ENCODE data around the gene MELTF. TPM values are rescaled to one million over a fixed set of nuclear protein-coding genes. Genes with fewer than 3 reads are reported as not detected.
"Not testable (repeated sequence)": the region's sequence is repeated elsewhere in the genome, so short reads cannot be mapped to it uniquely, and the experiment has no call there.

MELTF gene
- polyA plus RNA-seq (ENCODE audit: insufficient read length in 4 of 4), result 1 to 10 TPM; 2.1 to 3.2 (median 2.4) TPM

- no peak for DNase-seq (ENCODE audit: low read depth in 4 of 4, low spot score in 3 of 4)
Measured at GRCh38 chr3:197029511-197030167, at the start of gene MELTF. Gene MELTF, minus strand, starts transcription at chr3:197029817. Its CDS starts 115 bp downstream, at chr3:197029702.

DNA sequence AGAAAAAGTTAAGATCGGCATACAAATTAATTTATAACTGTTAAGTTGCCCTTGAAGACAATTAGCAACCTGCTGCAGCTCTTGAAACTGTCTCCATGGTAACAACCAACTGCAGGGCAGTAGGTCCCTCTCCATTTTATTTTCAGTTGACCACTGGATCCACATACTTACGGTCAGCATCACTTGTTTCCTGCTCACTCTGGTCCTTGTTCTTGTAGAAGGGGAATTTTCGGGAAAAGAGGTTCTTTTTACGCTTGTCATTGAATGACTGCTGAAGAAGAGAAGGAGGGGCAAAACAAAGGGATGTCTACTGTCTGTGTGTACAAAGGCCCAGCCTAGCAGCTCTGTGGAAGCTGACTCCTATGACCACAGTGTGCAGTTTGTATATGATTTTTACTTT is 46.8 kb upstream of the MELTF start:
- DNase-seq (ENCODE audit: low read depth in 4 of 4, low spot score in 3 of 4), result no peak

GRCh38 chr3:197068077-197068476 is 38.5 kb upstream of the MELTF start:
- no peak for DNase-seq (ENCODE audit: low read depth in 4 of 4, low spot score in 3 of 4)

GRCh38 chr3:197064771-197065170 is 35.2 kb upstream of the MELTF start:
- DNase-seq (ENCODE audit: low read depth in 4 of 4, low spot score in 3 of 4), result no peak

- no peak for DNase-seq (ENCODE audit: low read depth in 4 of 4, low spot score in 3 of 4)
Measured at GRCh38 chr3:197062446-197062845, 32.8 kb upstream of the MELTF start.

DNA sequence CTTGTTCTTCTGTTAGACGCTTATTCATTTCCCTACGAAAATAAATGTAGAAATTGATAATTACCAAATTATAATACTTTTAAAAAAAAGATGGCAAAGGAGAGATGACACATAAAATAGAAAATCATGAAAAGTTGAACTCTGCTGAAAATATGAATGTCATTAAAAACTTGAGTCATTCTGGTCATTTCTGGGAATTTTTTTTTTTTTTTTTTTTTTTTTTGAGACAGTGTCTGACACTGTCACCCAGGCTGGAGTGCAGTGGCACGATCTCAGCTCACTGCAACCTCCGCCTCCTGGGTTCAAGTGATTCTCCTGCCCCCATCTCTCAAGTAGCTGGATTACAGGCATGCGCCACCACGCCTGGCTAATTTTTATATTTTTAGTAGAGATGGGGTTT is 22.0 kb upstream of the MELTF start:
- not testable (repeated sequence) for DNase-seq (ENCODE audit: low read depth in 4 of 4, low spot score in 3 of 4)

DNA sequence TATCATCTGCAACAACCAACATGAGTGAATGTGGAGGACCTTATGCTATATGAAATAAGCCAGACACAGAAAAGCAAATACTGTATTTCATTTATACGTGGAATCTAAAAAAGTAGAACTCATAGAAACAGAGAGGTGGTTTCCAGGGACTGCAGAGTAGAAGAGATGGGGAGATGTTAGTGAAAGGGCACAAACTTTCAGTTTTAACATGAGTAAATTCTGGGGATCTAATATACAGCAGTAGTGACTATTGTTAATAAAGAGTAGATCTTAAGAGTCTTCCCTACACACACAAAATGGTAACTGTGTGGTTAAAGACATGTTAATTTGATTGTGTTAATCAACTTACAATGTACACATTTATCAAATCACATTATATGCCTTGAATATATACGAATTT is 20.9 kb upstream of the MELTF start:
- DNase-seq (ENCODE audit: low read depth in 4 of 4, low spot score in 3 of 4), result no peak

GRCh38 chr3:197042539-197042938 is 12.9 kb upstream of the MELTF start:
- no peak for DNase-seq (ENCODE audit: low read depth in 4 of 4, low spot score in 3 of 4)

DNA sequence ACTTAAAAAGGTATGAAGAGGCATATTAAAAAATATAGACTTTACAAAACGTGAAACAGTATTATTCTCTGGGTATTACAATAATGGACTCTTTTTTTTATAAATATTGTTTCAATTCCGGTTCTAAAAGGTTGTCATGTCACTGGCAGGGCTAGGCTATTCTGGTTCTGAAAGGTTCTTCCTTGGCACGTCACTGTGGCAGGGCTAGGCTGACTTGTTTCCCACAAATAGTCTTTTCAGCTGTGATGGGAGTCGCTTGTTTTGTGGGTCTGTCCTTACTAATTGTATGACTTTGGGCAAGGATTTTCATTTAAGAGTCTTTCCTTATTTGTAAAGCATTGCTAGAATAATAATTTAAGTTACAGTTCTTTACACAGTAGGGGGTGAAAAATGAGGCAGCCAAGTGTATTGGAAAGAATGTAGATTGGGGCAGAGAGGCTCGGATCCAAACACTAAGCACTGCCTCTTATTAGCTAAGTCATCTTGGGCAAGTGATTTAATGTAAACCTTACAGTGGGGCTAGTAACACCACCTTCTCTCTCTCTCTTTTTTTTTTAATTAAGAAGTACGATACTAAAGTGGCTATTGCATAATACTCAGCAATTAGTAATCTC is 12.4 kb upstream of the MELTF start:
- DNase-seq (ENCODE audit: low read depth in 4 of 4, low spot score in 3 of 4), result no peak

- no peak for DNase-seq (ENCODE audit: low read depth in 4 of 4, low spot score in 3 of 4)
Measured at GRCh38 chr3:197040658-197041057, 11.0 kb upstream of the MELTF start.

DNA sequence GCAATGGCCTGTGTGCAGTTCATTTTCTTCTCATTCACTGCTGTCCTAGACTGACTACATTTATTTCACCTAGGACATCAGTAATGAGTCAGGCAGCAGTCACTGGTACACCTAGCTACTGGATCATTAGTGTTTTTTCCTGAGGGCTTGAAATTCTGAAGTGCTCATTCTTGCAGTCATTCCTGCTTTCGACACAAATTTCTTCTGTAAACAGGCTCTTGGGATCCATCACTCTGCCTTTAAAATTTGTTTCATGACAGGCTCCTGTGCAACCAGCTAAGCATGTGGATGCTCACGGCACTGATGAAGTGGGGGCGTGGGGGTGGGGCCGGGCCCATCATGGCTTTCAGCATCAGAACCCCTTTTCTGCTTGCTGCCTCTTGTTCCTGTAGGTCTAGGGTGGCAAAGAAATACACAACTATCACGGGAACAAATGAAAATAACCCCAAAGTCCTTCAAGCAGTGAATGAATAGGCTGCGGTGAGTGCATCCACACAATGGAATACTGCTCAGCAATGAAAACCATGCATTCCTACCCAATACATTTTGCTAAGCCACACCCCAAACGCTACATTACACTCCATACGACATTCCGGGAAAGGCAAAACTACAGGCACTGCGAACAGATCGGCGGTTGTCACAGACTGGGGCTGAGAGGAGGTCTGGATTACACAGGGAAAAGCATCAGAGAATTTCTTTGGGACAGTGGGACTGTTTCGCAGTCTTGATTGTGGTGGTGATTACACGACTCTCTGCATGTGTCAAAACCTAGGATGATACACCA is 9.3 kb upstream of the MELTF start:
- no peak for DNase-seq (ENCODE audit: low read depth in 4 of 4, low spot score in 3 of 4)

DNA sequence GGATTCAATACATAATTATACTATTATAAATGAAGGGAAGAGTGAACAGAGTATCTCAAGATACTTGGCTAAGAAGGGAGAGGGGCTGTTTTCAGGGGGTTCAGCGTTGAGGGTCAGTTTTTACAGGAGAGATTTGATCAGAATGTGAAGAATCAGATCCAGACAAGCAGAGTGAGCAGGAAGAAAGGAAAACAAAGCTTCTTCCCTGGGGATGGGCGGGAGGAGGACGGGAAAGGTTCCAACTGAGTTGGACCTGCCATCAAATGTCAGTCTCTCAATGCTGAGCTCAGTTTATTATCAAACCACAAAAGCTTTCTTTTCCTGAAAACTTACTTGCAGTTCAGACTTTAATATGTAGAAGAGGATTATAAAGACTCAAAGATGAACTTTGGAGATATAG is 6.0 kb upstream of the MELTF start:
- DNase-seq (ENCODE audit: low read depth in 4 of 4, low spot score in 3 of 4), result no peak

GRCh38 chr3:197034778-197035177 is 5.2 kb upstream of the MELTF start:
- not testable (repeated sequence) for DNase-seq (ENCODE audit: low read depth in 4 of 4, low spot score in 3 of 4)

DNA sequence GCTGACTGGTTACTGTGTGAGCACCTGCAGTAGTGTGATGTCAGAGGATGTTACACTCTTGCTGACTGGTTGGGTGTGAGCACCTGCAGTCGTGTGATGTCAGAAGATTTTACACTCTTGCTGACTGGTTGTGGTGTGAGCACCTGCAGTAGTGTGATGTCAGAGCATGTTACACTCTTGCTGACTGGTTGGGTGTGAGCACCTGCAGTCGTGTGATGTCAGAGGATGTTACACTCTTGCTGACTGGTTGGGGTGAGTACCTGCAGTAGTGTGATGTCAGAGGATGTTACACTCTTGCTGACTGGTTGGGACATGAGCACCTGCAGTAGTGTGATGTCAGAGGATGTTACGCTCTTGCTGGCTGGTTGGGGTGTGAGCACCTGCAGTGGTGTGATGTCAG is 4.1 kb upstream of the MELTF start:
- DNase-seq (ENCODE audit: low read depth in 4 of 4, low spot score in 3 of 4), result not testable (repeated sequence)

GRCh38 chr3:197031315-197032285 is 2.0 kb upstream of the MELTF start:
- DNase-seq (ENCODE audit: low read depth in 4 of 4, low spot score in 3 of 4), result no peak

- no peak for DNase-seq (ENCODE audit: low read depth in 4 of 4, low spot score in 3 of 4)
Measured at GRCh38 chr3:197030379-197031314, 1.0 kb upstream of the MELTF start.

DNA sequence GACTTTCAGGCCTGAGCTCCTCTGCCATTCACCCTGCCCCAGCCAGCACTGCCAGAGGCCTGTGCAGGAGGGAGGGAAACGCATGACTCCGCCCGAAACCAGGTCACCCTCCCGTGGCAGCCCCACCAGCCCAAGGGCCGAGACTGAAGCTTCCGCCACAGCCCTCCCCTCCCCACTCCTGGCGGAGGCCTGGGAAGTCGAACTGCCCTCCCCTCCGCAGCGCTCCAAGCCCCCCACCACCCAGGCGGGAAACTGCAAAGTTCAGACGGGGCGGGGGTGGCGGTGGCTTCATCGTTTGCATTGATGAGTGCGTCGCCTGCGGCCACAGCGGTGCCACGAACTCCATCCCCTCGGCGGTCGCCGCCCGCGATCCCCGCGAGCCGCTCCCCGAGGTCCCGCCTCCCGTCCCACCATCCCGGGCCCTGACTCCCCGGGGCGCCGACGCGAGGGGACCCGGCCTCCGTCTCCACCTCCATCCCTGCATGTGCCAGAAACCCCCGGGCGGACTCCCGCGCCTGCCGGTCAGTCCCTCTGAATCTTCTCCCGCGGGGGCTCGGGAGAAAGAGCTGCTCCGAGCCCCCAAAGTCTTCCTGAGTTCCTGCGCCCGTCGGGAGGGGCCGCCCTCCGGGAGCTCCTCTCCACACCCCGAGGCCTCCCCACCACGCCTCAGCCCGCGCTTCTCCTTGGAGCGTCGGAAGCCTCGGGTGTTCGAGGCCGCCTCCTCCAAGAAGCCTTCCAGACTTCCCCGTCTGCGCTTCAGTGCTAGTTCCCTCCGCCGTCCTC is 698 bp downstream of the MELTF start:
- no peak for DNase-seq (ENCODE audit: low read depth in 4 of 4, low spot score in 3 of 4)

GRCh38 chr3:197027896-197028727 is 1.5 kb downstream of the MELTF start:
- no peak for DNase-seq (ENCODE audit: low read depth in 4 of 4, low spot score in 3 of 4)
